Measurements from ENCODE around the gene DPH1.

DNA sequence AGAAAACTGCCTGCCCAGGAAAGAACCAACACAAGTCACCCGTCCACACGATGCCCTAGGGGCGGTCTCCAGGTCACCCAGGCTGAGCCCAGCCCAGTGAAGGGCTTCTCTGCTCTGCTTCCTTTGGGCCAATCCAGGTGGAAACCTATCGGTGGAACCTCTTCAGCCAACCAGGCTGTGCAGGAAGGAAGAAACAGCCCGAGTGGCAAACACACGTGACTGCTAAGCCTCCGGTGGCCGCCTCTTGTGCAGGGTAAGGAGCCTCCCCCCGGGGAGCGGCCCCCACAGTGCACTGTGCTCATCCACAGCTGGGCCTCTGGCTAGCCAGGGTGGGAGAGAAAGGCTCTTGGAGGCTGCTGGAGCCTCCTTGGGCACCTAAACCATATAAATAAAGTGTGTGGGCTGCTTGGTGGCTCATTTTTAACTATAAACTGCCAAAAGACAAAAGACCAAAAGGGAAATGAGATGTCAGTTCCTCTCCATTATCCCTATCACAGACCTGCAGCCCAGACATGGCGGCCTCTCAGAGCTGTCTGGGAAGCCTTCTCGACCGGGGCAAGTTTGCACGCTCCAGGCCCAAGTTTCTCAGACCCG, 7.2 kb upstream of the DPH1 start:
- TF ChIP-seq TAF1 (IDR thresholded peaks at IDR 0.05; ENCODE audit: borderline replicate concordance, low read depth, low read length) (no peak), POLR2AphosphoS5 (IDR thresholded peaks at IDR 0.05; ENCODE audit: low read depth, low read length) (no peak)

All from GM12892 (cell line).